ENCODE measurements around the gene SETBP1. TPM values are rescaled to one million over a fixed set of nuclear protein-coding genes. Genes with fewer than 3 reads are reported as not detected.

The SETBP1 gene
- polyA plus RNA-seq, 6 donors from 2014 or later: 6.0 to 20.2 (median 10.0) TPM

GRCh38 chr18:44883671-44884070, 203.0 kb downstream of the SETBP1 start:
- peaks cover 43 to 51% (median 46%) of the 10 kb centered on the region in 3 donors for H3K4me1 Mint-ChIP-seq
- ATAC-seq (ENCODE audit: low read depth in 2 of 2): no peak
- H3K4me3 Mint-ChIP-seq: no peak overlapping the region
- H3K27ac Mint-ChIP-seq: peak overlapping the region in 2 of 6 donors; percentile 26 to 58
- H3K36me3 Mint-ChIP-seq: peaks cover 11 to 13% of the 10 kb centered on the region in 2 donors
- H3K9me3 Mint-ChIP-seq: peaks cover 0 to 3% (median 0%) of the 10 kb centered on the region in 7 donors
- H3K27me3 Mint-ChIP-seq: no peaks in the 10 kb centered on the region
- DNase-seq: no peak

GRCh38 chr18:44884431-44884830, 203.7 kb downstream of the SETBP1 start:
- ATAC-seq (ENCODE audit: low read depth in 2 of 2): no peak
- H3K4me1 Mint-ChIP-seq: peaks cover 45 to 57% (median 53%) of the 10 kb centered on the region in 3 donors
- H3K27me3 Mint-ChIP-seq: no peaks in the 10 kb centered on the region
- H3K4me3 Mint-ChIP-seq: no peak overlapping the region
- DNase-seq: no peak
- peaks cover 11 to 12% of the 10 kb centered on the region in 2 donors for H3K36me3 Mint-ChIP-seq
- peaks cover 0 to 3% (median 0%) of the 10 kb centered on the region in 7 donors for H3K9me3 Mint-ChIP-seq
- H3K27ac Mint-ChIP-seq: no peak overlapping the region

DNA sequence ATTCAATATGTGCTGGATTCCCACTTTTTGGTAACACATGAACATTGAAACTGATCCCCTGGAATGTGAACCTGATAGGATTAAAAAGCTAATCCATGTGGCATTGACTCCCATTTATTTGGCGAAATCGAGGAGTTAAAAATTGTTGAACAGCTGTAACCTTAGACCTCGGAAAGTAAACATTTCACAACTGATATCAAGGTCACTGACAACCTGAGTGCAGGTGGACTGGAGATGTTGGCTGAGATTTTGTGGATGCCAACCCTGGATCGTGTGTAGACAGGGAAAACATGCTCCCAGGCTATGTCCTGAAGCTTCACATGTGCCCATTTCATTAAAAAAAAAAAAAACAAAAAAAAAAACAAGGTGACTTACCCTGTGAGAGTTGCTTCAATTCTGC, 204.8 kb downstream of the SETBP1 start:
- Mint-ChIP-seq H3K36me3 (peaks cover 1 to 3% of the 10 kb centered on the region in 2 donors), H3K27me3 (no peaks in the 10 kb centered on the region), H3K9me3 (peaks cover 0 to 3% (median 0%) of the 10 kb centered on the region in 7 donors), H3K4me3 (no peak overlapping the region), H3K4me1 (peaks cover 39 to 57% (median 53%) of the 10 kb centered on the region in 3 donors), H3K27ac (peak overlapping the region in 4 of 6 donors; percentile 13 to 56 (median 40))
- DNase-seq (no peak), ATAC-seq (ENCODE audit: low read depth in 2 of 2) (no peak)

- H3K27ac Mint-ChIP-seq: peak overlapping the region; percentile 30 to 92 (median 84)
- no peak for DNase-seq
- peak overlapping the region in 2 of 8 donors; percentile 9 to 29 for H3K4me3 Mint-ChIP-seq
- H3K9me3 Mint-ChIP-seq: peaks cover 6 to 9% (median 7%) of the 10 kb centered on the region in 7 donors
- peaks cover 41 to 53% (median 47%) of the 10 kb centered on the region in 3 donors for H3K4me1 Mint-ChIP-seq
- peak; percentile 88 to 90 for ATAC-seq (ENCODE audit: low read depth in 2 of 2)
- no peaks in the 10 kb centered on the region for H3K27me3 Mint-ChIP-seq
- peaks cover 6 to 17% of the 10 kb centered on the region in 2 donors for H3K36me3 Mint-ChIP-seq
Measured at GRCh38 chr18:44887227-44887631, 206.5 kb downstream of the SETBP1 start.

DNA sequence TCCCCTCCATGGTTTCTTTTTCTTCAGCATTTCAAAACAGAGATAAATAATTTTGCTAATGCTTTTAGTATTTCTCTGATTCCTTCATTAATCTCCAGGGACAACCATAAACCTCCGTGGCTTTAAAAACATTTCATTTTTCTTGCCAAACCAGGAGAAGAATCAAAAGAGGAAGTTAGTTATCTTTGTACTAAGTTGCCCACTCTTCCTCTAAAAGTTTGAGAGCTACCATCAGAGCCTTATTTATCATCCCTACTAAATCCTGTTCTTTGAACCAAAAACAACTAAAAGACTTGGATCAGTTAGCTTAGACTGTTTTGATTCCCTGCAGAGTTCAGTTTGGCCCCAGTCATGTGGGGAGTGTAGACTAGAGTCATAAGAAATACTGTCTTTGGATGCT, 208.4 kb downstream of the SETBP1 start:
- DNase-seq (no peak), ATAC-seq (ENCODE audit: low read depth in 2 of 2) (peak in 1 of 2 donors; percentile 23)
- H3K4me3 Mint-ChIP-seq: peak overlapping the region in 3 of 8 donors; percentile 4 to 58 (median 29)
- H3K36me3 Mint-ChIP-seq: peaks cover 17 to 19% of the 10 kb centered on the region in 2 donors
- peaks cover 36 to 60% (median 44%) of the 10 kb centered on the region in 3 donors for H3K4me1 Mint-ChIP-seq
- H3K9me3 Mint-ChIP-seq: peaks cover 6 to 9% (median 7%) of the 10 kb centered on the region in 7 donors
- H3K27me3 Mint-ChIP-seq: no peaks in the 10 kb centered on the region
- H3K27ac Mint-ChIP-seq: peak overlapping the region; percentile 23 to 87 (median 59)

DNA sequence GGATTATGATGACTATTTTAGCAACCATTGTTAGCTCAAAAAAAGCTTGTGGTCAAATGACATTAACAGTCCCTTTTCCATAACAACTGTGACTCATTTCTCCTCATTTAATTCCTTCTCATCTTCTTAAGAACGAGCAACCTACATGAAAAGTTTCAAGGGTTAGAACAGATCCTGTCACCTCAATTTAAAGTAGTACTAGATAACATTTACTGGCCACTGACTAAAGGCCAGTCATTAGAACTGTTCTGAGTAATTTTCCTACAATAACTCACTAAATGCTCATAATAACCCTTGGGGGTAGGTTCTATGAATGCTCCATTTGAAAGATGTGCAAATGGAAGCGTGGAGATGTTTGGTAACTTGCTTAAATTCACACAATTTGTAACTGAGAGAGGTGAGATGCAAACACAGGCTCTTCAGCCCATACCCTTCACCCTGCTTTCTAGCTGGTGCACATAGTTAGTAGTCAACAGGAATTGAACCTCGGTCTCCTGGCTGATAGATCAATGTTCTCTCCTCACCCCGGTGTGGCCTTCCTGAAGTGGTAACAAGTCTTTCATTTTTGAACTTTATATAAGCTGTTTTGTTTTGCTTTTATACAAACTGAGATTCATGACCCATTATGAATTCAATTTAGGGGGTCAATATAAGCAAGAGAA, 212.5 kb downstream of the SETBP1 start:
- DNase-seq: no peak
- peaks cover 19 to 26% of the 10 kb centered on the region in 2 donors for H3K36me3 Mint-ChIP-seq
- H3K4me1 Mint-ChIP-seq: peaks cover 43 to 72% (median 43%) of the 10 kb centered on the region in 3 donors
- H3K9me3 Mint-ChIP-seq: peaks cover 5 to 9% (median 6%) of the 10 kb centered on the region in 7 donors
- peak overlapping the region in 2 of 6 donors; percentile 41 to 73 for H3K27ac Mint-ChIP-seq
- no peak for ATAC-seq (ENCODE audit: low read depth in 2 of 2)
- no peaks in the 10 kb centered on the region for H3K27me3 Mint-ChIP-seq
- no peak overlapping the region for H3K4me3 Mint-ChIP-seq

DNA sequence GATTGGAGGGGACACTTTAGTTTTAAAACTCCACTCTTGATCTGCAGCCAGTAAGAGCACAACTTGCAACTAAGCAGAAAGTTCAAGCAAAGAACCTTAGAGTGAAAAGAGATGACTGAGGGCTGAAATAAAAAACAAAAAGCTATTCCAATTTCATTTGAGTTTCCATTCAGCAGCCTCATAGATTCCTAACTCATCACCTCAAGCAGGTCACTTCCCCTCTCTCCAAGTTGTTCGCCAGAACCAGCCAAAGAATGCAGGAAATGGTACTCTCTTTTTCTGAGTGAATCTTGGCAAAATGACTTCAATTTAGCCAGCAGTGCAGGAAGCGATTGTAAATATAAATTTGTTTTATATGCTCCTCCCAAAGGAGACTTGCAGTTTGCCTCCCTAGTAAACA, 213.3 kb downstream of the SETBP1 start:
- Mint-ChIP-seq H3K9me3 (peaks cover 5 to 9% (median 6%) of the 10 kb centered on the region in 7 donors), H3K36me3 (peaks cover 19 to 26% of the 10 kb centered on the region in 2 donors), H3K27me3 (no peaks in the 10 kb centered on the region), H3K4me1 (peaks cover 42 to 72% (median 43%) of the 10 kb centered on the region in 3 donors), H3K27ac (peak overlapping the region in 1 of 6 donors; percentile 67), H3K4me3 (no peak overlapping the region)
- DNase-seq (no peak), ATAC-seq (ENCODE audit: low read depth in 2 of 2) (no peak)

- Mint-ChIP-seq H3K9me3 (peaks cover 5 to 9% (median 6%) of the 10 kb centered on the region in 7 donors), H3K27me3 (no peaks in the 10 kb centered on the region), H3K4me1 (peaks cover 42 to 71% (median 43%) of the 10 kb centered on the region in 3 donors), H3K27ac (peak overlapping the region in 2 of 6 donors; percentile 69 to 70), H3K36me3 (peaks cover 19 to 26% of the 10 kb centered on the region in 2 donors), H3K4me3 (no peak overlapping the region)
- ATAC-seq (ENCODE audit: low read depth in 2 of 2) (no peak), DNase-seq (no peak)
Measured at GRCh38 chr18:44895176-44895798, 214.6 kb downstream of the SETBP1 start.

DNA sequence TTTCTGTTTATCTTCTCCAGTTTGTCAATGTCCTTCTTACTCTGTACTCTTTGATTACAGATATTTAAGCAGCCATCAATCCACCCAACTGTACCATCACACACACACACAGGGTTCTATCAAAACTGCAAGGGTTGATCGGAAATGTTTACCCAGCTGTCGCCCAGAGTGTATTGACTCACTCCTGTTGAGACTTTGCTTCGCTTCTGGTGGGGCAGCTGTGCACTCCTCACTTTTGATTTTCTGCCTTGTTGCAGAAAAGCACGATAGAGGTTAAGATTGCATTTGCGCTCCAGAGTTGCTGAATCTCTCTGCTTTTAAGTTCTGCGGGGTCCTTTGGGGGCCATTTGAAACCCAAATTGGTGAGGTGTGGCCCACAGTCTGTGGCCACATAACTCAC, 216.2 kb downstream of the SETBP1 start:
- no peak for DNase-seq
- Mint-ChIP-seq H3K36me3 (peaks cover 12 to 14% of the 10 kb centered on the region in 2 donors), H3K9me3 (no peaks in the 10 kb centered on the region), H3K27ac (no peak overlapping the region), H3K27me3 (no peaks in the 10 kb centered on the region), H3K4me1 (peaks cover 41 to 76% (median 56%) of the 10 kb centered on the region in 3 donors), H3K4me3 (no peak overlapping the region)
- ATAC-seq (ENCODE audit: low read depth in 2 of 2): no peak

GRCh38 chr18:44897411-44897810, 216.7 kb downstream of the SETBP1 start:
- H3K4me1 Mint-ChIP-seq: peaks cover 38 to 72% (median 56%) of the 10 kb centered on the region in 3 donors
- DNase-seq: no peak
- H3K27ac Mint-ChIP-seq: peak overlapping the region in 4 of 6 donors; percentile 12 to 94 (median 36)
- H3K4me3 Mint-ChIP-seq: no peak overlapping the region
- no peaks in the 10 kb centered on the region for H3K9me3 Mint-ChIP-seq
- ATAC-seq (ENCODE audit: low read depth in 2 of 2): no peak
- H3K36me3 Mint-ChIP-seq: peaks cover 8 to 12% of the 10 kb centered on the region in 2 donors
- H3K27me3 Mint-ChIP-seq: no peaks in the 10 kb centered on the region

DNA sequence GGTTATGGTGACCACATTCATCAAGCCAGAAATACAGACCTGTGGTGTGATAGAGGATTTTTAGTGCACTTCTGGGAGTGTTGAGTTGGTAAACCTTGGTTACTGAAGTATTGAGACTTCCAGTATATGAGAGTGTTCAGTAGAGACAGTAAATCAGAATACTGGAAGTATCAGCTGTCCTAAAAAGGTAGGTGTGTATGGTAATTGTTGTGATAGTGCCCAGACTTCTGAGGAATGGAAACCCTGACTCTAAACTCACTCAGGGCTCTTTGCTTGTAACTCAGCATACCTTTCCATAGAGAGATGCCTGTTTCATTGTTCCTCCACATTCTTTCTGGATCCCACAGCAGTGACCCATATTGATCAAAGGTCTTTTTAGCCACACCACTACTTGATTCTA, 217.1 kb downstream of the SETBP1 start:
- Mint-ChIP-seq H3K9me3 (no peaks in the 10 kb centered on the region), H3K27ac (peak overlapping the region in 4 of 6 donors; percentile 12 to 94 (median 36)), H3K4me3 (no peak overlapping the region), H3K27me3 (no peaks in the 10 kb centered on the region), H3K4me1 (peaks cover 38 to 68% (median 56%) of the 10 kb centered on the region in 3 donors), H3K36me3 (peaks cover 8% of the 10 kb centered on the region in 2 donors)
- ATAC-seq (ENCODE audit: low read depth in 2 of 2) (no peak), DNase-seq (no peak)

DNA sequence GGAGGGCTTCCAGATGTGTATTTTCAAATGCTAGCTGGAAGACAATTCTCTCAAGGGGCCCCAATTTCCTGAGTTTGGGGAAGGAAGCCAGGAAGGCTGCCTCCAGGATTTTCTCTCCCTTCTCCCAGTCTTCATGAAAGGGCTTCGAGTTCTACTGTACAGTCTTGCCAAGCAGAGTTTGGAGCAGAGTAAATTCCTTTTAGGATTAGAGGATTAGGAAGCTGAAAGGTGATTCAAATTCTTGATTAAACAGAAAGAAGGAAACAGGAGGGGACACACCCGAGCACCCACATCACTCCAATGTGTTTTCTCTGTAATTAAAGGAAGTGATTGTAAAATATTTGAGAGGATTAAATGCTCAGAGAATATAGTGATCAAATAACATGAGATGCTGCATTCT, 217.8 kb downstream of the SETBP1 start:
- H3K36me3 Mint-ChIP-seq: peaks cover 7 to 15% of the 10 kb centered on the region in 2 donors
- no peaks in the 10 kb centered on the region for H3K27me3 Mint-ChIP-seq
- DNase-seq (no peak), ATAC-seq (ENCODE audit: low read depth in 2 of 2) (no peak)
- H3K27ac Mint-ChIP-seq: peak overlapping the region in 1 of 6 donors; percentile 85
- H3K9me3 Mint-ChIP-seq: no peaks in the 10 kb centered on the region
- peaks cover 38 to 61% (median 53%) of the 10 kb centered on the region in 3 donors for H3K4me1 Mint-ChIP-seq
- H3K4me3 Mint-ChIP-seq: no peak overlapping the region

GRCh38 chr18:44899832-44900231, 219.1 kb downstream of the SETBP1 start:
- no peak overlapping the region for H3K4me3 Mint-ChIP-seq
- DNase-seq (no peak), ATAC-seq (ENCODE audit: low read depth in 2 of 2) (no peak)
- no peaks in the 10 kb centered on the region for H3K9me3 Mint-ChIP-seq
- H3K27me3 Mint-ChIP-seq: no peaks in the 10 kb centered on the region
- H3K27ac Mint-ChIP-seq: peak overlapping the region in 1 of 6 donors; percentile 10
- peaks cover 19 to 25% of the 10 kb centered on the region in 2 donors for H3K36me3 Mint-ChIP-seq
- H3K4me1 Mint-ChIP-seq: peaks cover 40 to 48% (median 44%) of the 10 kb centered on the region in 3 donors

Measured in naive B cell (primary cell).